WI38 (cell line): Measurements from ENCODE around the gene EXOC7.

Experiments used
- H3K4me3 ChIP-seq: 2 replicates; pipeline ENCODE4 v1.5.1; 2011; ENCODE audit warnings: low read depth, mild to moderate bottlenecking, control low read depth, low read length
- TF ChIP-seq, protein P1 (sequence below): IDR thresholded peaks from 2 replicates; pipeline ENCODE4 v1.5.1; 2012; ENCODE audit warnings: low read depth, mild to moderate bottlenecking, control low read depth, low read length

EXOC7 gene

DNA sequence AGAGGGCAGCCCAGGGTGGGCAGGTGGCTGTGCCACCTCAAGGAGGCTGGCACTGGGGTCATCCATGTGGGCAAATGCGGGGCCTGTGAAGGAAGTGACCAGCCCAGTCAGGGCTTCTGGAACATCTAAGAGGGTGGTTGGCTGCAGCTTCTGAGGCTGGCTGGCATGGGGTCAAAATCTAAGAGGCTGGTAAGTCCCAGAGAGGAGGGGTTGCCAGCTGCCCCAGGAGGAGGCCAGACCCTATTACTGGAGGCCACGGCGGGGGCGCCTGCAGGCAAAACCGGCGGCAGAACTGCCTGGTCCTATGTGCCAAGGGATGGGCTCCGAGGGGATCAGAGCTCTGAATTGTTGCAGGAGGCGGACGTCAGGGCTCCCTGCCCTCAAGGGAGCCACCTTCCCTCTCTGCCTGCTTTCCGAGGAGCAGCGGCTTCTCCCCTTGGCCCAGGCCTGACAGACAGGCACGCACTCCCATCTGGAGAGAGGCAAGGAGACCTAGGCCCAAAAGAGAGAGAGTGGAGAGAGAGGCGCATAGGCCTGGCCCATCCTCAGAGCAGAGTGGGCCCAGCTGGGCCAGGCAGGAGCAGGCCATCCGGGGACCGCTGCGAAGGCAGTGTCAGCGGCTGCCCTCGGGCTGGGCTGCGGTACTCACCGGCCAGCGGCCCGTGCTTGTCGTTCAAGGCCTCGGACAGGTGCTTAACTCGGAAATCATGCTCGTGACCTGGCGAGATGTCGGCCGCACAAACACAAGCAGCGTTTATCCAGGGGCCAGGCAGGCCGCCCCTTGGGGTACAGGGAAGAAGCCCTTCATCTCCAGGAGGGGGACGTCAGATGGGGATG lies 13.7 kb downstream of the EXOC7 start:
- TF ChIP-seq, protein P1, sequence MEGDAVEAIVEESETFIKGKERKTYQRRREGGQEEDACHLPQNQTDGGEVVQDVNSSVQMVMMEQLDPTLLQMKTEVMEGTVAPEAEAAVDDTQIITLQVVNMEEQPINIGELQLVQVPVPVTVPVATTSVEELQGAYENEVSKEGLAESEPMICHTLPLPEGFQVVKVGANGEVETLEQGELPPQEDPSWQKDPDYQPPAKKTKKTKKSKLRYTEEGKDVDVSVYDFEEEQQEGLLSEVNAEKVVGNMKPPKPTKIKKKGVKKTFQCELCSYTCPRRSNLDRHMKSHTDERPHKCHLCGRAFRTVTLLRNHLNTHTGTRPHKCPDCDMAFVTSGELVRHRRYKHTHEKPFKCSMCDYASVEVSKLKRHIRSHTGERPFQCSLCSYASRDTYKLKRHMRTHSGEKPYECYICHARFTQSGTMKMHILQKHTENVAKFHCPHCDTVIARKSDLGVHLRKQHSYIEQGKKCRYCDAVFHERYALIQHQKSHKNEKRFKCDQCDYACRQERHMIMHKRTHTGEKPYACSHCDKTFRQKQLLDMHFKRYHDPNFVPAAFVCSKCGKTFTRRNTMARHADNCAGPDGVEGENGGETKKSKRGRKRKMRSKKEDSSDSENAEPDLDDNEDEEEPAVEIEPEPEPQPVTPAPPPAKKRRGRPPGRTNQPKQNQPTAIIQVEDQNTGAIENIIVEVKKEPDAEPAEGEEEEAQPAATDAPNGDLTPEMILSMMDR, result no peak
- H3K4me3 ChIP-seq, result no peak overlapping the region

DNA sequence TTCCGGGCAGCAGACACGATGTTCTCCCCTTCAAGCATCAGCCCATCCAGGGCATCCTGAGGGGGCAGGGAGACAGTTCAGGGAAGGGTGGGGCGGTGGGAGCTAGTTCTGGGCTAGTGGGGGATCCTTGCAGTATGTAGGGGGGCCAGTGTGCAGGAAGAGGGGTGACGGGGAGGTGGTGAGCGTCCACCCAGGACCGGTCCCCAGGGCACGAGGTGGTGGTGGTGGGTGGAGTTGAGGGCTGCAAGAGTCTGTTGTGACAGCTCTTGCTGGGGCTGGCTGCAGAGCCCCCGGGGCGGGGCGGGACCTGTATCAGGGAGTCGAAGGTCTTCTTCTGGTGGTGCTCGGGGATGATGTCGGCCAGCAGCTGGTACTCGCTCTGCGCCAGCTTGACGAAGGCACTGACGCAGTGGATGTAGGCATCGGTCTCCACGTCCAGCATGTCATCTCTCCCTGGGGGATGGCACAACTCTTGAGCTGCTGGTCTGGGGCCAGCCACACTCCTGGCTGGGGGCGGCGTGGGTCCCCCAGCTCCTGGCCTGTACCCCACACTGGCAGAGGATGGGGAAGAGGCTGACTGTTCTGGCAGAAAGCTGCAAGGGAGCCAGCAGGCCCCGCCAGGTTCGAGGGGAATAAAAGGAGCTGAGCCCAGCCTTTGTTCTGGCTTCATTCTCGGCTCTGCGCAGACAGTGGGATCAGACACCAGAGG lies 14.6 kb downstream of the EXOC7 start:
- no peak overlapping the region for H3K4me3 ChIP-seq
- TF ChIP-seq, protein P1, result no peak

DNA sequence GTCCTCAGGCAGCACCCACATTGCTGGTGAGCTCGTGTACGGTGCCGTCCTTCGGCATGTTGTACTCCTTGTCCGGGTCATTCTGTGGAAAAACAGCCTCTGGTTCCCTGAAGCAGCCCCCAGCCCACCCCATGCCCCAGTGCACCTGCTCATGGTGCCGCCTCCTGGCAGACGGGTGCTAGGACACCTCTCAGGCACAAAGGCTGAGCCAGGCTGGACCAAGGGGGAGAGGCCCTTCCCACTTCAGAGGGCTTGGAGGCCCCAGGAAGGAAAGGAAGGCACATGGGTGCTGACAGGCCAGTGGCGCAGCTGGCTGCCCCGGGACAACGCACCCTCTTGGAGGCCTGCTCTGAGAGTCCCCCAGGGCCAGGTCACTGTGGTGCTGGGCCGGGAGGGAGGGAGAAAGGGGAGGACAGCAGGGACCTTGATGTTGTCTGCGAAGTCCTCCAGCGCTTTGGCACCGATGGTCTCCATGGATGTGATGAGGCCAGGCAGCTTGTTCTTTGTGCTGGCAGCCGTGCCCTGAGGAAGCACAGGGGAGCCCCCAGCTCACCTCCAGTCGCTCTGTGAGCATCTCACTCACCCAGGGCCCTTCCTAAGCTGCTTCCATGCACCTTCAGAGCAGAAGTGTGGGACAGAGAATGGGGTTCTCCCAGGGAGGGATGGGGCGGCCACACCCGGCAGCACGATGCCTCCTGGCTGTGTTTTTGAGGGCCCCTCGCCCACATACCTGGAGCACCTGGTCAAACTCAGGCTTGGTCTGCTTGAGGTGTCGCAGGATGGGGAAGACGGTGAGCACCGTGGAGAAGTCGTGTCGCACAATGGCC lies 15.3 kb downstream of the EXOC7 start:
- no peak overlapping the region for H3K4me3 ChIP-seq
- TF ChIP-seq, protein P1, result no peak

DNA sequence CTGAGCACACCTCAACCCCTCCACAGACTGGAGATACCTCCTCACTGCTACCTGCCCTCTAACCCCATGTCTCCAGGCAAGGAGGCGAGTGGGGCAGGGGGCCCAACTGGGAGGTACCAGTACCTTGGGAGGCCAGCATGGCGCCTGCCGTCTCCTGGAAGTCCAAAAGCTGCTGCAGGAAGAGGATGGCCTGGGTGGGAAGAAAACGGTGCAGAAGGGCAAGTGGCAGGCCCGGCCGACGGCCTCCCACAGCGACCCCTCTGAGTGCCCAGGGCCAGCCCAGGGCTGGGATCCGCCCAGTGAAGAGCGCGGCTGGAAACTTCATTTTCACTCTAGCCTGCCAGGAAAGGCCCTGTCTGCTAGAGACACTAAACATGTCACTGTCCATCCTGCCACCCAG lies 16.1 kb downstream of the EXOC7 start:
- TF ChIP-seq, protein P1, result no peak
- H3K4me3 ChIP-seq, result no peak overlapping the region

DNA sequence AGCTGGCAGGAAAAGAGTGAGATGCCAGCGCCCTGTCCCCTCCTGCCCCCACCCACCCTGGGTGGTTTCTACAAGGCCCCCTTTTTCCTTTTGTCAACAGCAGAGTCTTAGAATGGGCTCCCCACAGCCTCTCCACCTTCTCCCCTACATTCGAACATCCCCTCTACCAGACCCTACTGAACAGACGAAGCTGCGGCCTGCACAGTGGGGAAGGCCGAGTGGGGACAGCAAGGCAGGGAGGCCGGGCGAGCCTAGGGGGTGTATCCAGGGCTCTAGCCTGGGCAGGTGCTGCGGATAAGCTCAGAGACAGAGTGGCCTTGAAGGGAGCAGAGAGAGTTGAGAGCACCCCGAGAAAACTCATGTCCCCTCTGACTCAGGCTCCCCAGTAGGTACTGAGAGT lies 17.2 kb downstream of the EXOC7 start:
- no peak overlapping the region for H3K4me3 ChIP-seq
- TF ChIP-seq, protein P1, result no peak

DNA sequence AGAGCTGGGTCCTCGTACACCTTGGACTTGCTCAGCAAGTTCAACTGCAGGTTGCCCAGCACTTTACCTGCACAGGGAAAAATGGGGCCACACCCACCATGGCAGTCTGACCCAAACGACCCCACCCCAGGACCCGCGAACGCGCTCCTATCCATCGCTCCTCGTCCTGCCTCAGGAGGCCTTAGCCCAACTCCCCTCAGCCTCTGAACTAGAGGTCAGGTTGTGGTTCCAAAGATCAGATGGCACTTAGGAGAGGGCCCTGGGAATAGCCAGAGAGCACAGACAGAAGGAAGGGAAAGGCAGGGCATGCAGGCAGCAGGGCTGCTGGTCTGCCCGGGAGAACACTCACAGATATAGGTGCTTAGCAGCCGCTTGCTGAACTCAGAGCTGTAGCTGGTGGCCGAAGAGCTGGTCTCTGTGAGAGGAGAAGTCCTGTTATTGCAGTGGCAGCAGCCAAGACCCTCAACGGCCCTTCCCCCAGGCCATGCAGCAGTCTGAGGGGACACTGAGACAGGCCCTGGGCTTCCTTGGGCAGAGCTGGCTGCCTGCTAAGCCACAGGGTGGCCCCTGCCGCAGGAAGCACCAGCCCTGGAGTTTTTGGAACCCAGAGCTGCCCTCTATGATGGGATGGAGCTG lies 17.7 kb downstream of the EXOC7 start:
- TF ChIP-seq, protein P1, result no peak
- H3K4me3 ChIP-seq, result no peak overlapping the region
